HG03175 (cell line): Measurements from ENCODE around the gene HPDL.
"Not testable (repeated sequence)": the region's sequence is repeated elsewhere in the genome, so short reads cannot be mapped to it uniquely, and the experiment has no call there.

ENCODE experiments used
- ATAC-seq: cut with Tn5 transposase; IDR thresholded peaks from one replicate; pipeline ENCODE4 v1.9.1; 2021; ENCODE audit warnings: mild to moderate bottlenecking, moderate library complexity; ENCODE audit not compliant: unreplicated experiment

The HPDL gene

GRCh38 chr1:45348966-45349677, 22.4 kb downstream of the HPDL start:
- ATAC-seq = no peak

GRCh38 chr1:45351508-45351907, 24.8 kb downstream of the HPDL start:
- ATAC-seq = no peak

GRCh38 chr1:45353685-45354084, 27.0 kb downstream of the HPDL start:
- ATAC-seq = no peak

GRCh38 chr1:45354838-45355237, 28.1 kb downstream of the HPDL start:
- no peak for ATAC-seq

- ATAC-seq = no peak
Observed at GRCh38 chr1:45355683-45356082, 29.0 kb downstream of the HPDL start.

- ATAC-seq = no peak
Observed at GRCh38 chr1:45356186-45356585, 29.5 kb downstream of the HPDL start.

GRCh38 chr1:45359882-45360513, 33.3 kb downstream of the HPDL start:
- ATAC-seq = no peak

- ATAC-seq = not testable (repeated sequence)
Observed at GRCh38 chr1:45360981-45361380, 34.3 kb downstream of the HPDL start.

GRCh38 chr1:45364294-45364693, 37.6 kb downstream of the HPDL start:
- ATAC-seq = no peak

GRCh38 chr1:45365051-45365450, 38.4 kb downstream of the HPDL start:
- no peak for ATAC-seq

GRCh38 chr1:45370575-45370974, 43.9 kb downstream of the HPDL start:
- peak; percentile 61 for ATAC-seq

- no peak for ATAC-seq
Observed at GRCh38 chr1:45373573-45373972, 46.9 kb downstream of the HPDL start.

GRCh38 chr1:45375104-45376090, 48.7 kb downstream of the HPDL start:
- ATAC-seq = no peak

GRCh38 chr1:45378184-45378583, 51.5 kb downstream of the HPDL start:
- no peak for ATAC-seq
